Measurements from ENCODE around the gene TPX2.

Gene TPX2

DNA sequence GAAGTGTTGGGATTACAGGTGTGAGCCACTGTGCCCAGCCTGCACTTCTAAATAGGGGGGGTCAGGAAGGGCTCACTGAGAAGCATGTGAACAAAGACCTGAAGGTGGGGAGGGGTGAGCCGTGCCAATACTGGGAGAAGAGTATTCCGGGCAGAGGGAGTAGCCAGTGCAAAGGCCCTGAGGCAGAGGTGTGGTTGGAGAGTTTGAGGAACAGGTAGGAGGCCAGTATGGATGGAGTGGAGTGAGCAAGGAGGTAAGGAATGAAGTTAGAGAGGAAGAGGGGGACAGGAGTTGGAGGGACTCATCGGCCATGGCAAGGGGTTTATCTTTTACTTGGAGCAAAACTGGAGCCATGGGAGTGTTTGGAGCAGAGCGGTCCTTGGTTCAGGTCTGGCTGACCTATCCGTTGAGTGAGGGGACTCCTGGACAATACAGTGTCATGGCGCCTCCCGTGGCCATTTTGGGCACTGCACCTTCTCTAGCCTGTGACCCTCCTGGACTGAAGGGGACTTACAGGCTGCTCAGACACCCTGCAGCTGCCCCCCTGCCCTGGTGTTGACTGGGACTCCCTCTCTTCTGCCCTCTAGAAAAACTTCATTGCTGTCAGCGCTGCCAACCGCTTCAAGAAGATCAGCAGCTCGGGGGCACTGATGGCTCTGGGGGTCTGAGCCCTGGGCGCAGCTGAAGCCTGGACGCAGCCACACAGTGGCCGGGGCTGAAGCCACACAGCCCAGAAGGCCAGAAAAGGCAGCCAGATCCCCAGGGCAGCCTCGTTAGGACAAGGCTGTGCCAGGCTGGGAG, 94.2 kb downstream of the TPX2 start:
- peak; percentile 53 for DNase-seq (ENCODE audit: low spot score)

DNA sequence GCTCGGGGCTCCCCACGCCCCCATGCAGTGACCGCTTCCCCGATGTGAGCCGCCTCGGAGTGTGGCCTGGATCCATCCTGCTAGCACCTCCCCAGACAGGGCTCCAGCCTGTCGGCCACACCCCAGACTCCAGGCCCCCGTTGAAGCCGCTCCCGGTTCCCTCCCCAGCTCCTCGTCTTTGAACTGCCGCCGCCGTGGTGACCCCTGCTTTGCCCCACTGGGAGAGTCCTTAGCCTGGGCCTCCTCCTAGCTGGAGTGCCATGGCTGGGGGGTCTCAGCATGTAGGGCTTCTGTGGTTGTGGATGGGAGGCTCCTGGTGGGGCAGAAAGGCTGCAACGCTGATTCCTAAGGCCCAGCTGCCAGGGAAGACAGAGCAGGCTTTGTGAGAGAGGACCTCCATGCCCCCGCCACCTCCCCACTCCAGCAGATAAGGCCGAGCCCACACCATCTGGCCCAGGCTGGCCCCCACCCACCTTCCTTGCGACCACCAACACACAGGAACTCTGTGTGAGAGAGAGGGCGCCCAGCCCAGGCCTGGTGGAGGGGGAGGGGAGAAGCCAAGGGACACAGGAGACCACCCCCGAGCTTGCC, 94.9 kb downstream of the TPX2 start:
- DNase-seq (ENCODE audit: low spot score), result no peak

DNA sequence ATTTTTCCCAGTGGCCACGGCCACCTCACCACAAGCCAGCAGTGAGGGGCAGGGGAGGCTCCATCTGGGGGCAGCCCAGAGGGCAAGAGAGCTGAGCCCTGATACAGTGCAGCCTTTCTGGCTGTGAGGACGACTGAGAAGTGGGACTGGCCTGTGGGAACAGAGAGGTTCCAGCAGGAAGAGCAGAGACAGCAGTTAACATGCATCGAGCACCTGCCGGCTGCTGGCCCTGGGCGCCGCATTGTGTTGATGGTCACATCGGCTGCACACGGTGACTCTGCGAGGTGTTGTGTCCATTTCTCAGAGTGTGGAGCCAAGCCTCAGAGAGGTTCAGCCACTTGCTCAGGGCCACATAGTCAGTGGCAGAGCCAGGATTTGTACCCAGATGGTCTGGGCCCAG, 96.5 kb downstream of the TPX2 start:
- no peak for DNase-seq (ENCODE audit: low spot score)

- DNase-seq (ENCODE audit: low spot score), result no peak
Observed at GRCh38 chr20:31835977-31836852, 97.1 kb downstream of the TPX2 start.

GRCh38 chr20:31836853-31837608, 97.9 kb downstream of the TPX2 start:
- DNase-seq (ENCODE audit: low spot score), result no peak

- no peak for DNase-seq (ENCODE audit: low spot score)
Observed at GRCh38 chr20:31837896-31838397, 98.9 kb downstream of the TPX2 start.

GRCh38 chr20:31838646-31839292, 99.7 kb downstream of the TPX2 start:
- DNase-seq (ENCODE audit: low spot score), result no peak

GRCh38 chr20:31839782-31840487, 100.8 kb downstream of the TPX2 start:
- DNase-seq (ENCODE audit: low spot score), result no peak

DNA sequence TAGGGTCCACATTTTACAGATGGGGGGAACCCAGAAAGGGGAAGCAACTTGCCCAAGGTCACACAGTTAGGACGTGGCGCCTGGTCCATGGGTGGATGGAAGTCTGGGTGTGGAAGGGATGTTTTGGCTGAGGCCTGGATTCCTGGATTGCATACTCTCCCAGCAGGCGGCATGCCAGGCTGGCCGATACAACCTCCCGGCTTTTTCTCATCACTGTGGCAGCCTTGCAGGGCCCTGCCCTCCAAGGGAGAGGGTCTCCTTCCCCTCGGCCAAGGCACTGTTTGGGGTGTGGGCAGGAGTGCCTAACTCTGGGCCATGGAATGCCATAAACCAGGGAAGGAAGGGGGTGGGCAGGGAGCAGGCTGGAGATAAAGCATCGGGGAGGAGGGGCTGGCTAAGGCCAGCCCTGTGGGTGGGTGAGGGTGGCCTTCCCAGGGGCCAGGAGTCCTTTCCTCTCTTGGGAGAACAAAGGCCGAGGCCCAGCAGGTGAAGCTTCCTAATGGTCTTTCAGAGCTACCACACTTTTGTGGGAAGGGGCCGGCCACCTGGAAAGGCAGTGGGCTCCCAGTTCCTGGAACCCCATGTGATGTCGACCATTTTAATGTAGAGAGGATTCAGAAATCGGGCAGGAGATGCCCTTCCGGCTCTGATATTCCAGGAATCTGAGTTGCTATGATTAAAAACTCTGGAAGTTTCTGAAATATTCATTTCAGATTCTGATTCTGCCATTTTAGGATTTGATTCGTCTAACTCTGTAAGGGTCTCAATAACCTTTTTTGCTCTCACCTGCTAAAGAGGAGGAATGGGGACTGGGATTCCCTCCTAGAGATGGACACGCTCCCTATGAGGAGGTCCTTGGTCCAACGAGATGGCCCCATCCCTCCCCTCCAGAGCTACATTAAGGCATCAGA, 102.1 kb downstream of the TPX2 start:
- no peak for DNase-seq (ENCODE audit: low spot score)

- DNase-seq (ENCODE audit: low spot score), result no peak
Observed at GRCh38 chr20:31841928-31842327, 102.8 kb downstream of the TPX2 start.

DNA sequence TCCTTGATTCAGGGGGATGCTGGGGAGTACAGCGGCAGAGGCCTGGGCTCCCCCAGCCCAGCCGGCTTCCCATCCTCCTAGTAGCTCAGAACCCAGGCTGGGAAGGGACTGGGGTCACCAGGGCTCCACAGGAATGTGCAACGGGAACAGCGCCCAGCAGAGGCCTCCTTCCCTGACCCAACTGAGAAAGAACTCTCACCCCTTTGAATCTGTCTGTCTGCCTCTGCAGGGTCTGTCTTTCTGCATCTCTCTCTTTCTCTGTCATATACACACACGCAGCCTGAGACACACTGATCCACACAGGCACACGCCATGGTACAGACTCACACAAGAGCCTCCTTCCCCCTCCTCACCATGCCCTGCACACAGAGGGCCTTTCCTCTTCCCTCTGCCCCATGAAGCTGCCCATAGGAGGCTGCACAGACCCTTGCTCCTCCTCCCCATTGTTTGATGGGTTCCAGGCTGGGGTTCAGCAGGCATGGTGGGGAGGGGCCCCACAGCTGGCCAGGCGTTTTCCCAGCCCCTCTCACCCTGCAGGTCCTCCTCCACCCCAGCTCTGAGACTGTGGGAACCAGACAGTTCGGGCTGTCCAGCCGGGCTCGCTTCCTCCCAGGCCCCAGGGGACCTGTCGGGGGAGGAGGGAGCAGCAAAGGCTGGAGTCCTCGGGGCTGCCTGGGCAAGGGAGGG, 103.5 kb downstream of the TPX2 start:
- no peak for DNase-seq (ENCODE audit: low spot score)

DNA sequence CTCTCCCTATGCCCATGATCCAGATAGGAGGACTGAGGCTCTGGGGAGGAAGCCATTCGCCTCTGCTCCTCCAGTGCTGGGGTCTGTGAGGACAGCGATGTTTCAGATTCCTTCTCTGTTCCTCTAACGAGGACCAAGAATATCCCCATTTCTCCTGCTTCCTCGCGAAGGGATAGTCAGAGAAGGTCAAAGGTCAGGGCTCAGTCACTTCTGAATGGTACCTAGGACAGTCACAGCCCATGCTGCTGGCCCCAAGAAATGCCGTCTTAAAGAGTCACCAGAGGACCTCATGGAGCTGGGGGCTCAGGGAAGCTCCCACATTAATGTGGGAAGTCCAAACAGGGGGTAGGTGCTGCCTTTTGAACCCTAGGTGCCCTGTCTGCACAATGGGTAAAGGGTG, 104.2 kb downstream of the TPX2 start:
- DNase-seq (ENCODE audit: low spot score), result no peak

- no peak for DNase-seq (ENCODE audit: low spot score)
Observed at GRCh38 chr20:31843881-31844280, 104.8 kb downstream of the TPX2 start.

- no peak for DNase-seq (ENCODE audit: low spot score)
Observed at GRCh38 chr20:31844737-31845299, 105.7 kb downstream of the TPX2 start.

DNA sequence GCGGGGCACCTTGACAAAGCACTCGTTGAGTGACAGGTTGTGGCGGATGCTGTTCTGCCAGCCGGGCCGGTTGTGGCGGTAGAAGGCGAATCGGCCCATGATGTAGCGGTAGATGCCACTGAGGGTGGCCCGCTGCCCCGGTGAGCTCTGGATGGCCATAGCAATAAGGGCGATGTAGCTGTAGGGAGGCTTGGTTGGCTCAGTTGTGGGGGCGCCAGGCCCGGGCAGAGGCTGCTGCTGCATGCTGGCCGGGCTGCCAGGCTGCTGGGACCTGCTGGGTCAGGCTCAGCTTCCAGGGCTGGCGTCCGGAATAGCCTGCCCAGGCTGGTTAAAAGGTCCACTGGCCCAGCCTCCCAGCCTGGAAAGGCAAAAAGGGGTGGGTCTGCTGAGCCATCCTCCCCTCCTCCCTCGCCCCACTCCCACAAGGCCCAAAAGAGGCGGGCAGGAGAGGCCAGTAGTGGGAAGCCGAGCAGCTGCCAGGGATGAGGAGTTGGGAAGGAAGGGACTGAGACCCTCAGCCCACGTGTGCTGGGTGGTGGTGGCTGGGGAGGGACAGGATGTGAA, 106.3 kb downstream of the TPX2 start, which contains the start of gene FOXS1:
TSS of gene FOXS1 (minus strand) at position 305 of the 564 bp plus-strand sequence. CDS start at position 243, 62 bp downstream.
- no peak for DNase-seq (ENCODE audit: low spot score)

GRCh38 chr20:31846793-31847138, 107.7 kb downstream of the TPX2 start:
- no peak for DNase-seq (ENCODE audit: low spot score)

- no peak for DNase-seq (ENCODE audit: low spot score)
Observed at GRCh38 chr20:31848088-31848999, 109.3 kb downstream of the TPX2 start.
